LHCN-M2 (cell line): ENCODE data around the gene GJA5. TPM values are rescaled to one million over a fixed set of nuclear protein-coding genes. Genes with fewer than 3 reads are reported as not detected.
A peak's percentile ranks its signal among the peaks of the same experiment; 100 is the strongest.

Experiments used
- DNase-seq: peaks from one replicate; pipeline ENCODE4 v3.0.0-alpha.2; 2012; ENCODE audit warnings: low read depth
- total RNA-seq: library from RNA; depleted of rRNA; stranded (reverse); fragments of >200 nt; gene quantifications from 2 replicates; pipeline ENCODE4 v1.2.3, GENCODE V29; 2014; rRNA removed

The GJA5 gene
- total RNA-seq, 1 experiment from 2014 or later = not detected

DNA sequence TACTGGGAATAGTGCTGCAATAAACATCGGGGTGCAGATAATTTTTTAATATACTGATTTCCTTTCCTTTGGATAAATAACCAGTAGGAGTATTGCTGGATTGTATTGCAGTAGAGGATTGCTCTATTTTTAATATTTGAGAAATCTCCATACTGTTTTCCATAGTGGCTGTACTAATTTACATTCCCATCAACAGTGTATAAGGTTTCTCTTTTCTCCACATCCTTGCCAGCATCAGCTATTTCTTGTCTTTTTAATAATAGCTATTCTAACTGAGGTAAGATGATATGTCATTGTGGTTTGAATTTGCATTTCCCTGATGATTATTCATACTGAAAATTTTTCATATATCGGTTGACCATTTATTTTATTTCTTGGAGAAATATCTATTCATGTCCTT, 31.1 kb downstream of the GJA5 start:
- no peak for DNase-seq

DNA sequence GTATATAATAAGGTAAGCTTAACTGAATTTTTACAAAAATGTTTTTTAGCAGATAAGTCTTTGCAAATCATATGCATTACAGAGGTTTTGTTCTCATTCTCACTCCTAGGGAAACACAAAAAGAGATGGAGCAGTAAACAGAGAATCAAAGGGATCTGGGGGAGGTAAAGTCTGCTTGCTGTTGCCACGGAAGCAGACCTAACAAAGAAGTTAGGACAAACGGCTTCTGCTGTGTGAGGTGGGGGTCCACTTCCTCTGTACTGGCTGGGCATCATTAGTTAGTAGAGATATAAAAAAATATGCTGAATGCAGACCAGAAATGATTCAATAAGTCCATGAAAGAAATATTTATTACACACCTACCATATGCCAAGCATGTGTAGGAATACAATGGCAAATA, 34.2 kb downstream of the GJA5 start:
- no peak for DNase-seq

DNA sequence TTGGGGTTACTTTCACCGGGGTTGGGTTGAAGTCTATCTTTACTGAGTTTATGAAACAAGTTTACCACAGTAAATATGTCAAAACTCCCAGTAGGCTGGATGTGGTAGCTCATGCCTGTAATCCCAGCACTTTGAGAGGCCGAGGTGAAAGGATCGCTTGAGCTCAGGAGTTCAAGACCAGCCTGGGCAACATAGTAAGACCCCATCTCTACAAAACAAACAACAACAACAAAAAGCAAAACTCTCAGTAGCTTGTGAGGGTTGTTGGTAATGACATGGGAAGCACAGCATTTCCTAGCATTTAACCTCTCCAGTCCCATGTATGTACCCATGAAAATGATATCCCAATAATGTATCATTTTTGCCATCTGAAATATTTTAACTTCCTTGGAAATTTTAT, 34.7 kb downstream of the GJA5 start:
- DNase-seq = no peak

DNA sequence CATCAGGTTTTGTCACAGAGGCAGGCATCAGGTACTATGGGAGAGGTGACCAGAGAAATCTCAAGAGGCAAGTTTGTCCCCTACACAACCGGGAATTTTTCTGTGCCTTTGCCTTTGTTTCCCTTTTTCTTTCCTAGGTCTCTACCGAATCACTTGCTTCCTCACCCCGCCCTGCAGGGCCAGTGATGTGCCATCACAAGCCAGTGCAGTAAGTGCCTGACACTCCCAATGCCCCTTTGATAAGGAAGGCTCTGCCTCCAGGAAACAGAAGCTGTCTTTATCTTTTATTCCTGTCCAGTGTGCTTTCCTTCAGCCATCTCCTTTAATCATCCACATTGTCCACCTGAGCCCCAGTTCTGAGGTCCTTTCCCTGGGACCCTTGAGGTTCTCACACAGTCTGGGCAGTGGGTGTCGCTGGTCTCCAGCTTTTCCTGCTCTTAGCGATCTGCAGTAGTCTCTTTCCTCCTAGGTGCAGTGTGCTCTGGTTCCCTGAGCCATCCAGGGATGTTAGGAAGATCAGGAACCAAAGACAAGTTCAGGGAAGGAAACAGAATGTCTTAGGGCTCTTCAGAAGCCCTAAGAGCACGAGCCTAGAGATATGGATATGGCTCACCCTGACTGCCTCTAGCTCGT, 36.6 kb downstream of the GJA5 start:
- peak; percentile 11 for DNase-seq

DNA sequence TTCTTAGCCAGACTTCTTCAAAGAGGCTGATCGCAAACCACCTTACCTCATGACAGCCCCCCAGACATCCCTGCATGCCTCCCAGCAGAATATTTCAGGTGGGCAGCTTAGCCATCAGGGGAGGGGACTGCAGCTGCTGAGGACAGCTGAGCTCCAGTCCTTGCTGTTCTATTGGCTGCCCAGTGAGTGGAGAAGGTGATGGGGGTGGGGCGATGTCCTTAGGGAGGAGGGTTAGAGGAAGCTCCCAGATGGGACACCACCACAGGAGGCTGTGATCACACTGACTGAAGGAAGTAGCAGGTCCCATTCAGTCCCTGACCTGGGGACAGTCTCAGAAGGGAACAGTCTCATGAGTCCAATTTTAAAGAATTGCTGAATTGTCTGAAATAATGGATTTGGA, 38.3 kb downstream of the GJA5 start:
- no peak for DNase-seq

DNA sequence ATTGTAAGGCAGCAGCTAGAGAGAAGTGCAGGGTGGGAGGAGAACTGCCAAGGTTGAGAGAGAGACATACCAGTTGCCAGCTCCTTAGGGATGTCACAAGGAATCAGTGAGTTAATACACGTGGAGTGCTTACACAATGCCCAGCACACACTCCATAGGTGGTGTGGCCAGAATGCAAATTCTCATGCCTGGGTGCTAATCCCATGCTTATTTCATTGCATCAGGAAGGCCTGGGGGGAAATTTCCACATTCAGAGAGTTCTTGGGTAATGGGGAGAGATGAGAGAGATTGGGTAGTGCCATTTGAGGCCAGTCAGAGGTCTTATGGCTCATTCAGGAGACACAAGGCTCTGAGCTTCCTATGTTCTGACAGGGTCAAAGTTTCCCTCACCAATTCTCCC, 38.7 kb downstream of the GJA5 start:
- no peak for DNase-seq

DNA sequence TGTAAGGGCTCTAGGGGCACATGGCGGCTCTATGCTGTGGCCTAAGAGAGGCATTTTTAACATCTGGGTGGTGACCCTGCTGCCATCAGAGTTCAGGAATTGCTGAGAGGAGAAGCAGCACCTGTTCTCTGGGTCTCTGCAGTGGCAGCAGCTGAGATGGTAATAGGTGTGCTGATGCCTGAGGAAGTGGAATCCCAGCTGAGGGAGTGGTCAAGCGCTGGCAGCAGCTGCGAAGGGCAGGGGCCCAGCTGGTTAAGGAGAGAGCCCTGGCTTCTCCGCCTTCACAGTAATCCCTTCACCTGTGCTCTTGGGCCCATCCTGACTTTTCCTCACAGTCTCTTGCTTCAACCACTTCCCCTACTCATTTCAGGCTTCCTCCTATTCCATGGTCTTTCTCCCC, 39.8 kb downstream of the GJA5 start:
- no peak for DNase-seq

DNA sequence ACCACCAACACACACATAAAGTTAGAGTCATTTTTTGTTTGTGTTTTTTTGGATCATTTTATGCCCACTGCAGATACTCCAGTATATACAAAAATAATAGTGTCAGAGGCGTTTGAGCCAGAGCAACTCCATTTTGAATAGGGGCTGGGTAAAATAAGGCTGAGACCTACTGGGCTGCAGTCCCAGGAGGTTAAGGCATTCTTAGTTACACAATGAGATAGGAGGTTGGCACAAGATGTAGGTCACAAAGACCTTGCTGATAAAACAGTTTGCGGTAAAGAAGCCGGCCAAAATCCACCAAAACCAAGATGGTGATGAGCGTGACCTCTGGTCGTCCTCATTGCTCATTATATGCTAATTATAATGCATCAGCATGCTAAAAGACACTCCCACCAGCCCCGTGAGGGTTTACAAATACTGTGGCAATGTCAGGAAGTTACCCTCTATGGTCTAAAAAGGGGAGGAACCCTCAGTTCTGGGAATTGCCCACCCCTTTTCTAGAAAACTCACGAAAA, 40.6 kb downstream of the GJA5 start:
- DNase-seq = no peak

DNA sequence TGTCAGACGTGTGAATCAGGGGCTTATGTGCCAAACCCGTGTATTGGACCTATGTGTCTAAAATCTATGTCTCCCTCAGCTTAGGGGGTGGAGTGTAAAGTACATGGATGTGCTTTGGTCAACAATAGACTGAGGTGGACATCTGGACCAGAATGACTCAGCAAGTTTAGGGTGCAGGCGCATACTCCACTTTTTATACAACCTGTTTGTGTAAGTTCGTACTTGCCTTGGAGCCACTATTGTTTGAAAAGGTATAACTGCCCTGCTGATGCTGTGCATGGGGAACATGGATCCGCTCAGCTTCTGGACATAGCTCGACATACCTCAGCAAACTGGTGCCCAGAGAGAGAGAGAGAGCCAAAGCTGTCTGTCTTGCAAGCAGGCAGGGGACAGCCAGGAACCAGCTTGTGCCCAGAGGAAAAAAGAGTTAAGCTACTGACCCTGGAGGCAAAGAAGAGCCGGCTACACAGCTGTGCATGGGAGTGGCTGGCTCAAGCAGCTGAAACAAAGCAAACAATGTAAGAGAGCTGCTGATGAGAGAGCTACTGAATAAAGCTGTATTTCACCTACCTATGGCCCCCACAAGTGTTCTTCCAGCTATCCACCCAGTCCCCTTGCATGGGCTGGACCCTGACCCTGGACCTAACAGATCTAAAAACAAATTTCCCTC, 41.2 kb downstream of the GJA5 start:
- no peak for DNase-seq

DNA sequence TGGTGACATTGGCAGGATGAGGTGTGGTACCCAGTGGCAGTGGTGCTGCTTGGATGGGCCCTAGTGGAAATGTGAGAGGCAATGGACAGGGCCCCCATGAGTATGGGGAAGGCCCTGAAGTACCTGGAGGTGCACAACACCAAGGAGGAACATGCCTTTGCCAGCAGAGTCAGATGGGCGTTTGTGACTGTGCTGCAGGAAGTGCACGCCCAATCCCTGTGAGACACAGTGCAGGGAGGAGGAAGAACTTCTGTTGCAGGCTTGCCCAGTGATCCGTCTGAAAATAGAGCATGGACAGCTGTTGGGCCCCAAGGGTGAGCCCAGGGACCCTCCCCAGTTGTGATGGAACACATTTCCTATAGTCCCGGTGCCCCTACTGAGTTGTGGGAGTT, 42.7 kb downstream of the GJA5 start:
- no peak for DNase-seq

DNA sequence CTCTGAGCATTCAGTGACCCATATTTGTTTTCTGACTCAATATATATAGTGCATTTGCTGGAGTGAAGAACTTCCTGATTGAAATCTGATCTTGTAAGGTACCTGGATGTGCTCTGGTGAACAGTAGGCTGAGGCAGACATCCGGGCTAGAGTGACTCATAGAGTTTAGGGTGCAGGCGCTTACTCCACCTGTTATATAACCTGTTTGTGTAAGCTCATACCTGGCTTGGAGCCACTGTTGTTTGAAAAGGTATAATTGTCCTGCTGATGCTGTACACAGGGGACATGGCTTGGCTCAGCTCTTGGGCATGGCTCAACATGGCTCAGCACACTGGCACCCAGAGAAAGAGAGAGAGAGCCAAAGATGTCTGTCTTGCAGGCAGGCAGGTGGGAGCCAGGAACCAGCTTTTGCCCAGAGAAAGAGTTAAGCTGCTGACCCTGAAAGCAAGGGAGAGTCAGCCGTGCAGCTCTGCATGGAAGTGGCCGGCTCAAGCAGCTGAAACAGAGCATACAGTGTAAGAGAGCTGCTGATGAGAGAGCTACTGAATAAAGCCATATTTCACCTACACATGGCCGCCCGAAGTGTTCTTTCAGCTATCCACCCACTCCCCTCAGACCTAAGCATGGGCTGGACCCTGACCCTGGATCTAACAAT, 43.2 kb downstream of the GJA5 start:
- DNase-seq = no peak

DNA sequence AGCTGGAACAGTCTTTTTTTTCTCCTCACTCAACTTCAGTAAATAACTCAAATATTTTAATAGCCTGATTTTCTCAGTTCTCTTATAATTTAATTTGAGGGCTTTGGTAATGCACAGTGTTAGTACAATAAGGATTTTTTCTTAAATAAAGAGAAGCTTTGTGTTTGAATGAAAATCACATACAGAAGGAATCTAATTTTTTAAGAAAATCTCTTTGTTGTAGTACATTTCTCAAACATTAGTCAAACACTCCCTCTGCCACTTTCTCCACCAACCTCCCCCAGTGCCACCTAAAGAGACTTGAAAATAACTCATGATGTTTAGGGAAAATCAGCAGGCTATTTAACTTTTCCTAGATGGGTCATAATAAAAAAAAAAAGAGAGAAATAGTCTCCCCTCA, 47.8 kb downstream of the GJA5 start:
- DNase-seq = no peak

Other genes starting within 250 kb of the GJA5 start
- 6.2 and 10.2 TPM in 2 replicates for gene BCL9, start 219.1 kb downstream of the GJA5 start, total RNA-seq
- 5.4 and 8.9 TPM in 2 replicates for gene ACP6, start 90.1 kb downstream of the GJA5 start, total RNA-seq
- not detected in 2 replicates for gene GJA8, start 142.2 kb upstream of the GJA5 start, total RNA-seq
- 13.2 and 16.3 TPM in 2 replicates for gene GPR89B, start 167.8 kb upstream of the GJA5 start, total RNA-seq